HepG2 (cell line): ENCODE measurements around the gene CEP63. TPM values are rescaled to one million over a fixed set of nuclear protein-coding genes. Genes with fewer than 3 reads are reported as not detected.

Source experiments
- ATAC-seq: fragments of 200-7000 bp; cut with Tn5 transposase; 3 replicates; pipeline ENCODE4 v1.9.1; 2020; ENCODE audit warnings: mild to moderate bottlenecking, moderate library complexity
- BruUV-seq: library from RNA; stranded (reverse); fragments of 400-500 nt; replicated peaks from 2 replicates; lab custom pipeline; 2021; lab: Mats Ljungman, UMichigan
- CTCF ChIA-PET: fragments of 300-600 bp; formaldehyde crosslinking; extraction: SDS; loops from one replicate; lab custom pipeline; 2021; ENCODE audit warnings: low total read pairs, inconsistent platforms, low intra/inter-chr PET ratio; lab: Yijun Ruan, JAX
- POLR2A ChIA-PET: fragments of 350-600 bp; sonication (Branson Sonifier 250); formaldehyde crosslinking; loops from one replicate; lab custom pipeline; 2020; ENCODE audit warnings: antibody characterized with exemption, inconsistent platforms; lab: Yijun Ruan, JAX
- DNase-seq: peaks from one replicate; pipeline ENCODE4 v3.0.0-alpha.2; 2015; ENCODE audit warnings: low spot score
- FAIRE-seq: peaks from 3 replicates; lab custom pipeline; 2011; peaks lifted over from hg19 to GRCh38; lab: Jason Lieb, UNC
- H2AFZ ChIP-seq: one replicate; pipeline ENCODE4 v1.6.1; 2011; ENCODE audit warnings: low read length, inconsistent platforms
- H3K27ac ChIP-seq: fragments of 300-600 bp; 3 replicates; pipeline ENCODE4 v1.8.0; 2011; ENCODE audit warnings: mixed run types, mild to moderate bottlenecking, mixed read lengths, low read length, inconsistent platforms; ENCODE audit not compliant: insufficient read depth; ENCODE audit errors: extremely low read length
- H3K27me3 ChIP-seq, 2 experiments: fragments of 200-600 bp in 1 of 2; 2 replicates in 1 of 2; 3 replicates in 1 of 2; pipeline versions ENCODE4 v1.6.0 to v1.8.0; 2011; ENCODE audit warnings: low read length in 2 of 2, mild to moderate bottlenecking in 2 of 2, moderate library complexity in 2 of 2, inconsistent platforms in 1 of 2; ENCODE audit not compliant: insufficient read depth in 2 of 2, control insufficient read depth in 1 of 2
- H3K36me3 ChIP-seq, 2 experiments: fragments of 200-600 bp in 1 of 2; replicated peaks in 1 of 2; 2 replicates in 1 of 2; 3 replicates in 1 of 2; pipeline versions ENCODE4 v1.5.1 to v1.8.0; 2011; ENCODE audit warnings: low read length in 2 of 2, inconsistent platforms in 1 of 2; ENCODE audit not compliant: insufficient read depth in 2 of 2, control insufficient read depth in 1 of 2
- H3K4me1 ChIP-seq: 2 replicates; pipeline ENCODE4 v1.5.1; 2012; ENCODE audit warnings: low read length, inconsistent platforms; ENCODE audit not compliant: insufficient read depth
- H3K4me2 ChIP-seq: 2 replicates; pipeline ENCODE4 v1.6.0; 2011; ENCODE audit warnings: low read depth, low read length, inconsistent platforms
- H3K4me3 ChIP-seq, 3 experiments: fragments of 200-600 bp in 1 of 3; sonication (generic), shearing (Covaris generic) in 1 of 3; replicated peaks in 1 of 3; 2 replicates each; pipeline ENCODE4 v1.5.1; 2011 to 2016; ENCODE audit warnings: low read length in 3 of 3, inconsistent platforms in 2 of 3, low read depth in 2 of 3, mild to moderate bottlenecking in 2 of 3, control low read depth in 1 of 3, mixed read lengths in 1 of 3; ENCODE audit not compliant: insufficient read depth in 1 of 3
- H3K79me2 ChIP-seq: one replicate; pipeline ENCODE4 v1.6.1; 2011; ENCODE audit warnings: low read length, inconsistent platforms; ENCODE audit not compliant: insufficient read depth
- H3K9ac ChIP-seq: 2 replicates; pipeline ENCODE4 v1.6.0; 2011; ENCODE audit warnings: mild to moderate bottlenecking, low read depth, low read length, inconsistent platforms; ENCODE audit not compliant: insufficient read depth
- H3K9me3 ChIP-seq: 2 replicates; pipeline ENCODE4 v1.5.1; 2012; ENCODE audit warnings: mild to moderate bottlenecking, low read length
- H4K20me1 ChIP-seq: 2 replicates; pipeline ENCODE4 v1.6.0; 2011; ENCODE audit warnings: inconsistent platforms, mild to moderate bottlenecking, low read length, moderate library complexity; ENCODE audit not compliant: insufficient read depth
- HOXA9 ChIP-seq: sonication (generic); formaldehyde crosslinking; IDR thresholded peaks from 2 replicates; pipeline ENCODE4 v1.8.1; 2022; ENCODE audit warnings: missing genetic modification reagents, mild to moderate bottlenecking, moderate library complexity, borderline replicate concordance
- KDM6A ChIP-seq: IDR thresholded peaks from 2 replicates; pipeline ENCODE4 v1.6.1; 2016; ENCODE audit warnings: low read depth
- LCORL ChIP-seq, 2 experiments: fragments of 450-650 bp in 1 of 2; sonication (generic) in 1 of 2; formaldehyde crosslinking in 1 of 2; IDR thresholded peaks; 2 replicates each; pipeline versions ENCODE4 v1.5.0 to v1.6.1; 2017 to 2020; ENCODE audit warnings: antibody characterized with exemption in 1 of 2, missing genetic modification reagents in 1 of 2
- PHB2 ChIP-seq: fragments of 450-650 bp; IDR thresholded peaks from 2 replicates; pipeline ENCODE4 v1.6.1; 2018; ENCODE audit not compliant: partially characterized antibody
- SNAPC5 ChIP-seq: sonication (generic); formaldehyde crosslinking; IDR thresholded peaks from 2 replicates; pipeline ENCODE4 v1.8.1; 2023; ENCODE audit warnings: mild to moderate bottlenecking, missing genetic modification reagents, borderline replicate concordance
- TAF15 ChIP-seq: fragments of 200-400 bp; formaldehyde crosslinking; IDR thresholded peaks from one replicate; pipeline ENCODE4 v1.6.1; 2018; ENCODE audit warnings: mild to moderate bottlenecking, low read depth, low read length; ENCODE audit not compliant: poor library complexity, severe bottlenecking
- THRA ChIP-seq: sonication (generic); formaldehyde crosslinking; IDR thresholded peaks from 2 replicates; pipeline ENCODE4 v1.4.0; 2020; ENCODE audit warnings: missing genetic modification reagents, borderline replicate concordance
- ZBTB33 ChIP-seq: sonication (generic); formaldehyde crosslinking; IDR thresholded peaks from 2 replicates; pipeline ENCODE4 v1.4.0; 2020; ENCODE audit warnings: missing genetic modification reagents
- ZNF251 ChIP-seq: sonication (generic); formaldehyde crosslinking; IDR thresholded peaks from 2 replicates; pipeline ENCODE4 v1.9.0; 2021; ENCODE audit warnings: mild to moderate bottlenecking, missing genetic modification reagents
- ZNF766 ChIP-seq: sonication (generic); formaldehyde crosslinking; IDR thresholded peaks from 2 replicates; pipeline ENCODE4 v1.5.0; 2020; ENCODE audit warnings: missing genetic modification reagents, borderline replicate concordance
- ZSCAN9 ChIP-seq: IDR thresholded peaks from 2 replicates; pipeline ENCODE4 v1.6.1; 2016; ENCODE audit warnings: borderline replicate concordance
- WGBS: methylation state at CpG from one replicate; pipeline ENCODE4 v1.1.6; 2017; ENCODE audit warnings: low lambda C conversion rate; 5-methylcytosine and 5-hydroxymethylcytosine counted together
- in situ Hi-C: cut with HindIII; loops from 2 replicates; pipeline ENCODE4 v1.10.0; 2017; ENCODE audit warnings: low pct_unique_long_range_greater_than_20kb; ENCODE audit not compliant: extremely low pct_ligation_motif_present
- intact Hi-C: fragments of 100-400 bp; cut with micrococcal nuclease; formaldehyde crosslinking; loops from one replicate; pipeline ENCODE4 v1.10.0; 2022; ENCODE audit not compliant: unreplicated experiment
- polyA plus RNA-seq, 8 experiments: library from polyadenylated mRNA; depleted of rRNA in 3 of 8; stranded (reverse) in 7 of 8; unstranded in 1 of 8; fragments of >200 nt; fragmentation: Illumina TruSeq in 4 of 8; extraction: Trizol in 4 of 8; gene quantifications; 2 replicates each; pipeline versions ENCODE4 v1.2.1 to v1.2.3, GENCODE V29; 2011 to 2016; ENCODE audit warnings: low read depth in 4 of 8, missing spikeins in 1 of 8, mixed read lengths in 1 of 8; ENCODE audit not compliant: insufficient read depth in 1 of 8
- total RNA-seq, 5 experiments: library from RNA; depleted of rRNA; stranded (reverse); fragments of >200 nt; fragmentation: Illumina TruSeq; extraction: Trizol; gene quantifications; 2 replicates each; pipeline ENCODE4 v1.2.3, GENCODE V29; 2016; ENCODE audit warnings: low read depth in 1 of 5
- TF ChIP-seq, protein P1 (sequence below): sonication (generic); formaldehyde crosslinking; IDR thresholded peaks from 2 replicates; pipeline ENCODE4 v1.8.0; 2022; ENCODE audit warnings: mild to moderate bottlenecking, missing genetic modification reagents, moderate library complexity

Gene CEP63
- total and polyA plus RNA-seq, 2 of the 13 experiments (the other 11 are each of a cell fraction or from before 2014, with no cell fraction given), result 7.2 to 18.4 TPM

- in situ Hi-C loops, result no loop called here
These were observed 19.6 kb downstream of the CEP63 start for GRCh38 chr3:134505485-134505884.

DNA sequence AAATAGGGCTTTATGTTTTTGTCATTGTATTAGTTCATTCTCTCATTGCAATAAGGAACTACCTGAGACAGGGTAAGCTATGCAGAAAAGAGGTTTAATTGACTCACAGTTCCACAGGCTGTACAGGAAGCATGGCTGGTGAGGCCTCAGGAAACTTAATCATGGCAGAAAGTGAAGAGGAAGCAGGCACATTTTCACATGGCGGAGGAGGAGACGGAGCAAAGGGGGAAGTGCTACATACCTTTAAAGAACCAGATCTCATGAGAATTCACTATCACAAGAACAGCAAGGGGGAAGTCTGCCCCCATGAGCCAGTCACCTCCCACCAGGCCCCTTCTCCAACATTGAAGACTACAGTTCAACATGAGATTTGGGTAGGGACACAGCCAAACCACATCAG lies 25.6 kb downstream of the CEP63 start:
- H3K27me3 ChIP-seq, result no peaks in the 10 kb centered on the region
- no peak overlapping the region for H2AFZ ChIP-seq
- no peaks in the 10 kb centered on the region for H3K4me1 ChIP-seq
- no peak overlapping the region for H3K9ac ChIP-seq
- H3K27ac ChIP-seq, result no peak overlapping the region
- ATAC-seq, result no peak
- no peak for DNase-seq
- FAIRE-seq, result no peak
- H3K79me2 ChIP-seq, result no peaks in the 10 kb centered on the region
- H3K36me3 ChIP-seq, result peaks cover 4 to 5% of the 10 kb centered on the region in 2 experiments; a peak in 3 of 5 replicates
- H4K20me1 ChIP-seq, result no peaks in the 10 kb centered on the region
- ChIA-PET CTCF (no interaction called here), POLR2A (no interaction called here)
- H3K4me3 ChIP-seq, result no peak overlapping the region
- no peaks in the 10 kb centered on the region for H3K9me3 ChIP-seq
- intact Hi-C loops (no loop called here), in situ Hi-C loops (no loop called here)
- WGBS, result 100% methylated on average over 2 of the region's 2 CpGs
- H3K4me2 ChIP-seq, result no peak overlapping the region
- BruUV-seq, result no TSS peak
- TF ChIP-seq, protein P1, sequence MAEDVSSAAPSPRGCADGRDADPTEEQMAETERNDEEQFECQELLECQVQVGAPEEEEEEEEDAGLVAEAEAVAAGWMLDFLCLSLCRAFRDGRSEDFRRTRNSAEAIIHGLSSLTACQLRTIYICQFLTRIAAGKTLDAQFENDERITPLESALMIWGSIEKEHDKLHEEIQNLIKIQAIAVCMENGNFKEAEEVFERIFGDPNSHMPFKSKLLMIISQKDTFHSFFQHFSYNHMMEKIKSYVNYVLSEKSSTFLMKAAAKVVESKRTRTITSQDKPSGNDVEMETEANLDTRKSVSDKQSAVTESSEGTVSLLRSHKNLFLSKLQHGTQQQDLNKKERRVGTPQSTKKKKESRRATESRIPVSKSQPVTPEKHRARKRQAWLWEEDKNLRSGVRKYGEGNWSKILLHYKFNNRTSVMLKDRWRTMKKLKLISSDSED, result no peak
- TF ChIP-seq THRA (CRISPR knock-in tag), result no peak
- TF ChIP-seq ZNF251, result no peak
- TF ChIP-seq TAF15, result no peak
- TF ChIP-seq ZSCAN9 (CRISPR knock-in tag), result no peak
- TF ChIP-seq PHB2, result no peak
- no peak for TF ChIP-seq KDM6A (CRISPR knock-in tag)
- no peak for TF ChIP-seq SNAPC5
- TF ChIP-seq LCORL (IDR thresholded peaks at IDR 0.05), result no peak
- no peak for TF ChIP-seq LCORL (CRISPR knock-in tag; IDR thresholded peaks at IDR 0.05)
- TF ChIP-seq ZNF766 (CRISPR knock-in tag), result no peak

More at GRCh38 chr3:134505485-134505884, 19.6 kb downstream of the CEP63 start:
- H2AFZ ChIP-seq, result no peak overlapping the region
- no peaks in the 10 kb centered on the region for H4K20me1 ChIP-seq
- DNase-seq, result no peak
- no peaks in the 10 kb centered on the region for H3K27me3 ChIP-seq
- H3K9me3 ChIP-seq, result peaks cover 10% of the 10 kb centered on the region; the same call in 1 of the 2 replicates
- H3K36me3 ChIP-seq, result peaks cover 0 to 5% of the 10 kb centered on the region in 2 experiments; a peak in 2 of 5 replicates
- POLR2A ChIA-PET, result no interaction called here
- TF ChIP-seq HOXA9, result no peak
- peak; percentile 85 for TF ChIP-seq ZBTB33 (CRISPR knock-in tag)
- H3K4me2 ChIP-seq, result no peak overlapping the region
- intact Hi-C loops, result no loop called here
- peaks cover 24% of the 10 kb centered on the region for H3K79me2 ChIP-seq
- no peak overlapping the region for H3K4me3 ChIP-seq
- no peaks in the 10 kb centered on the region for H3K4me1 ChIP-seq
- CTCF ChIA-PET, result no interaction called here
- peak; percentile 54 for ATAC-seq
- H3K9ac ChIP-seq, result no peak overlapping the region
- no peak overlapping the region for H3K27ac ChIP-seq
- 100% methylated on average over 1 of the region's 3 CpGs for WGBS
- no TSS peak for BruUV-seq
- no peak for FAIRE-seq
